Colonic mucosa (tissue), 4 donors: Measurements from ENCODE around the gene CSNK1G2. TPM values are rescaled to one million over a fixed set of nuclear protein-coding genes. Genes with fewer than 3 reads are reported as not detected.

Experiments used
- DNase-seq: peaks from one replicate; pipeline ENCODE4 v3.0.0-alpha.2; 2020
- H3K27ac ChIP-seq: fragments of 200-600 bp; one replicate; pipeline ENCODE4 v1.8.0; 2021
- H3K27me3 ChIP-seq: fragments of 200-600 bp; one replicate; pipeline ENCODE4 v1.8.0; 2021
- H3K36me3 ChIP-seq: fragments of 200-600 bp; one replicate; pipeline ENCODE4 v1.8.0; 2021
- H3K4me1 ChIP-seq: fragments of 200-600 bp; one replicate; pipeline ENCODE4 v1.8.0; 2021; ENCODE audit warnings: mild to moderate bottlenecking
- H3K4me3 ChIP-seq: fragments of 200-600 bp; one replicate; pipeline ENCODE4 v1.8.0; 2021
- H3K9ac ChIP-seq, 2 donors: one replicate each; pipeline ENCODE4 v1.7.0; 2013; ENCODE audit warnings: control low read depth in 2 of 2, low read depth in 2 of 2, low read length in 2 of 2
- H3K9me3 ChIP-seq: fragments of 200-600 bp; one replicate; pipeline ENCODE4 v1.8.0; 2021
- CTCF ChIP-seq: fragments of 200-600 bp; IDR thresholded peaks from one replicate; pipeline ENCODE4 v1.8.0; 2022; ENCODE audit warnings: antibody characterized with exemption, mild to moderate bottlenecking
- intact Hi-C: fragments of 100-400 bp; cut with DNase I; formaldehyde crosslinking; loops from one replicate; pipeline ENCODE4 v1.14.1; 2022
- total RNA-seq, 2 donors: library from RNA; stranded (reverse); fragmentation: NEBNext Ultra II Directional in 1 of 2; extraction: Animal tissue kit (Norgen Biotek cat#: 25700) in 1 of 2; gene quantifications; one replicate each; pipeline ENCODE4 v1.2.1, GENCODE V29; 2021
- donor health status: healthy.
- donor health status: DM: no; HTN: no; CAD: no.
- donor health status: DM: no; HTN: no; CAD: no.

The CSNK1G2 gene
- total RNA-seq, 2 donors from 2014 or later, result 55.3 to 61.0 TPM

GRCh38 chr19:1978346-1978894 is 37.4 kb downstream of the CSNK1G2 start:
- no peaks in the 10 kb centered on the region for H3K9me3 ChIP-seq
- H3K9ac ChIP-seq, result no peak overlapping the region
- intact Hi-C loops, result no loop called here
- H3K27ac ChIP-seq, result no peak overlapping the region
- H3K4me3 ChIP-seq, result no peak overlapping the region
- no peaks in the 10 kb centered on the region for H3K4me1 ChIP-seq
- no peak for DNase-seq
- TF ChIP-seq CTCF, result no peak
- H3K27me3 ChIP-seq, result no peaks in the 10 kb centered on the region
- H3K36me3 ChIP-seq, result peaks cover 10% of the 10 kb centered on the region

GRCh38 chr19:1979017-1979416 is 38.0 kb downstream of the CSNK1G2 start:
- no peak for DNase-seq
- Histone ChIP-seq H3K27ac (no peak overlapping the region), H3K36me3 (peaks cover 10% of the 10 kb centered on the region), H3K27me3 (no peaks in the 10 kb centered on the region), H3K4me1 (no peaks in the 10 kb centered on the region), H3K9me3 (no peaks in the 10 kb centered on the region), H3K4me3 (no peak overlapping the region), H3K9ac (no peak overlapping the region)
- no peak for TF ChIP-seq CTCF
- intact Hi-C loops, result no loop called here

- H3K27me3 ChIP-seq, result no peaks in the 10 kb centered on the region
- H3K9me3 ChIP-seq, result no peaks in the 10 kb centered on the region
- DNase-seq, result no peak
- peaks cover 10% of the 10 kb centered on the region for H3K36me3 ChIP-seq
- H3K4me1 ChIP-seq, result no peaks in the 10 kb centered on the region
- no peak overlapping the region for H3K9ac ChIP-seq
- intact Hi-C loops, result no loop called here
- TF ChIP-seq CTCF, result no peak
- no peak overlapping the region for H3K4me3 ChIP-seq
- no peak overlapping the region for H3K27ac ChIP-seq
Measured at GRCh38 chr19:1979642-1980041, 38.7 kb downstream of the CSNK1G2 start.

GRCh38 chr19:1980091-1980808 is 39.3 kb downstream of the CSNK1G2 start:
- Histone ChIP-seq H3K27ac (no peak overlapping the region), H3K36me3 (peaks cover 10% of the 10 kb centered on the region), H3K4me1 (no peaks in the 10 kb centered on the region), H3K4me3 (no peak overlapping the region), H3K27me3 (no peaks in the 10 kb centered on the region), H3K9ac (no peak overlapping the region), H3K9me3 (no peaks in the 10 kb centered on the region)
- no peak for DNase-seq
- TF ChIP-seq CTCF, result no peak
- intact Hi-C loops, result no loop called here

- H3K36me3 ChIP-seq, result peaks cover 10% of the 10 kb centered on the region
- H3K27me3 ChIP-seq, result no peaks in the 10 kb centered on the region
- H3K9ac ChIP-seq, result no peak overlapping the region
- H3K9me3 ChIP-seq, result no peaks in the 10 kb centered on the region
- no peak for TF ChIP-seq CTCF
- no peak for DNase-seq
- intact Hi-C loops, result no loop called here
- H3K4me1 ChIP-seq, result no peaks in the 10 kb centered on the region
- H3K27ac ChIP-seq, result no peak overlapping the region
- H3K4me3 ChIP-seq, result no peak overlapping the region
Measured at GRCh38 chr19:1980809-1981181, 39.8 kb downstream of the CSNK1G2 start.
